B cell (primary cell): Measurements from ENCODE around the gene ADCY2. TPM values are rescaled to one million over a fixed set of nuclear protein-coding genes. Genes with fewer than 3 reads are reported as not detected.

Source experiments
- ATAC-seq: fragments of 200-7000 bp; cut with Tn5 transposase; one replicate; pipeline ENCODE4 v1.10.0; 2021; ENCODE audit warnings: low read depth, mild to moderate bottlenecking, moderate number of reproducible peaks, moderate library complexity
- CTCF ChIA-PET: fragments of 350-600 bp; sonication (Branson Sonifier 250); formaldehyde crosslinking; loops from one replicate; lab custom pipeline; 2021; ENCODE audit warnings: antibody characterized with exemption, inconsistent platforms; lab: Charles Lee
- POLR2A ChIA-PET: fragments of 350-600 bp; sonication (Branson Sonifier 250); formaldehyde crosslinking; loops from one replicate; lab custom pipeline; 2021; ENCODE audit warnings: antibody characterized with exemption; lab: Charles Lee
- DNase-seq: peaks from one replicate; pipeline ENCODE4 v3.0.0; 2013
- H2AFZ ChIP-seq: 2 replicates; pipeline ENCODE4 v1.6.1; 2012; ENCODE audit warnings: mild to moderate bottlenecking, low read depth, low read length; ENCODE audit not compliant: insufficient read depth, poor library complexity, severe bottlenecking
- H3K27ac ChIP-seq, 2 donors: 1 replicate in 1 of 2; 2 replicates in 1 of 2; pipeline ENCODE4 v1.5.1; 2012 to 2013; ENCODE audit warnings: low read length in 2 of 2, mild to moderate bottlenecking in 2 of 2, moderate library complexity in 1 of 2
- H3K27me3 ChIP-seq, 4 experiments: fragments of 200-600 bp in 1 of 4; sonication (generic) in 1 of 4; replicated peaks in 1 of 4; 1 replicate in 2 of 4; 2 replicates in 2 of 4; pipeline versions ENCODE4 v1.6.1 to v1.7.0; 2013 to 2016; ENCODE audit warnings: low read length in 3 of 4, mild to moderate bottlenecking in 2 of 4, mixed read lengths in 1 of 4, moderate library complexity in 1 of 4; ENCODE audit not compliant: insufficient read depth in 4 of 4, control insufficient read depth in 3 of 4; ENCODE audit errors: control extremely low read depth in 1 of 4
- H3K36me3 ChIP-seq, 2 experiments: replicated peaks in 1 of 2; 1 replicate in 1 of 2; 2 replicates in 1 of 2; pipeline versions ENCODE4 v1.6.1 to v1.7.1; 2013; ENCODE audit warnings: low read length in 1 of 2; ENCODE audit not compliant: insufficient read depth in 2 of 2, control insufficient read depth in 1 of 2; ENCODE audit errors: control extremely low read depth in 1 of 2, extremely low read depth in 1 of 2
- H3K4me1 ChIP-seq, 2 donors: fragments of 200-600 bp in 1 of 2; sonication (generic) in 1 of 2; 1 replicate in 1 of 2; 2 replicates in 1 of 2; pipeline versions ENCODE4 v1.5.1 to v1.6.1; 2013 to 2017; ENCODE audit warnings: low read length in 2 of 2; ENCODE audit not compliant: control insufficient read depth in 2 of 2, insufficient read depth in 2 of 2
- H3K4me2 ChIP-seq: replicated peaks from 2 replicates; pipeline ENCODE3; 2012; ENCODE audit warnings: mild to moderate bottlenecking, low read depth, low read length; ENCODE audit not compliant: poor library complexity, severe bottlenecking
- H3K4me3 ChIP-seq, 5 experiments: fragments of 200-600 bp in 1 of 5; sonication (generic) in 1 of 5; 1 replicate in 3 of 5; 2 replicates in 2 of 5; pipeline versions ENCODE4 v1.5.1 to v1.7.0; 2011 to 2016; ENCODE audit warnings: low read length in 4 of 5, mild to moderate bottlenecking in 4 of 5, low read depth in 2 of 5, control low read depth in 1 of 5, moderate library complexity in 1 of 5; ENCODE audit not compliant: insufficient read depth in 1 of 5; ENCODE audit errors: control extremely low read depth in 1 of 5, extremely low read depth in 1 of 5
- H3K79me2 ChIP-seq: fragments of 200-600 bp; sonication (generic); one replicate; pipeline ENCODE4 v1.6.0; 2016; ENCODE audit warnings: low read length; ENCODE audit not compliant: control insufficient read depth, insufficient read depth
- H3K9ac ChIP-seq: fragments of 200-600 bp; sonication (generic); 2 replicates; pipeline ENCODE4 v1.6.1; 2017; ENCODE audit warnings: mild to moderate bottlenecking, low read length, moderate library complexity
- H3K9me3 ChIP-seq, 3 donors: one replicate each; pipeline versions ENCODE4 v1.6.1 to v1.7.1; 2013; ENCODE audit warnings: low read length in 2 of 3; ENCODE audit not compliant: control insufficient read depth in 2 of 3, insufficient read depth in 1 of 3; ENCODE audit errors: control extremely low read depth in 1 of 3
- H4K20me1 ChIP-seq: 2 replicates; pipeline ENCODE4 v1.6.0; 2012; ENCODE audit warnings: mild to moderate bottlenecking, low read length; ENCODE audit not compliant: insufficient read depth, control insufficient read depth, poor library complexity, severe bottlenecking
- H3K27ac Mint-ChIP-seq: one replicate; pipeline ENCODE4 v1.8.0; 2021; ENCODE audit warnings: mixed read lengths
- H3K27me3 Mint-ChIP-seq: one replicate; pipeline ENCODE4 v1.8.0; 2021; ENCODE audit warnings: mixed read lengths
- H3K4me1 Mint-ChIP-seq: one replicate; pipeline ENCODE4 v1.8.0; 2021; ENCODE audit warnings: mixed read lengths
- H3K4me3 Mint-ChIP-seq: one replicate; pipeline ENCODE4 v1.8.0; 2021; ENCODE audit warnings: mixed read lengths
- H3K9me3 Mint-ChIP-seq: one replicate; pipeline ENCODE4 v1.8.0; 2022; ENCODE audit warnings: mixed read lengths; ENCODE audit not compliant: insufficient read depth
- EZH2 ChIP-seq: IDR thresholded peaks from 2 replicates; pipeline ENCODE4 v1.6.1; 2012; ENCODE audit warnings: borderline replicate concordance, low read depth, mild to moderate bottlenecking, moderate library complexity, low read length; ENCODE audit not compliant: insufficient read depth, poor library complexity, severe bottlenecking
- WGBS: methylation state at CpG from one replicate; pipeline ENCODE4 v1.1.5; 2013; ENCODE audit warnings: missing lambda C conversion rate; ENCODE audit not compliant: insufficient coverage; 5-methylcytosine and 5-hydroxymethylcytosine counted together
- intact Hi-C: fragments of 100-400 bp; cut with micrococcal nuclease; formaldehyde crosslinking; loops from one replicate; pipeline ENCODE4 v1.10.0; 2022
- polyA plus RNA-seq: library from polyadenylated mRNA; depleted of rRNA; stranded (reverse); fragments of >200 nt; gene quantifications from 2 replicates; pipeline ENCODE4 v1.2.3, GENCODE V29; 2012
- total RNA-seq, 2 donors: library from RNA; stranded (reverse); fragments of 120-200 nt in 1 of 2; gene quantifications; 1 replicate in 1 of 2; 2 replicates in 1 of 2; pipeline versions ENCODE4 v1.2.3 to v1.2.4, GENCODE V29; 2013 to 2022
- TF ChIP-seq, protein P1 (sequence below): fragments of 200-600 bp; IDR thresholded peaks from one replicate; pipeline ENCODE4 v1.8.0; 2022; ENCODE audit warnings: antibody characterized with exemption, mild to moderate bottlenecking

Gene ADCY2
- total and polyA plus RNA-seq, 2 donors (not counting 1 experiment from before 2014, with no cell fraction given): not detected

DNA sequence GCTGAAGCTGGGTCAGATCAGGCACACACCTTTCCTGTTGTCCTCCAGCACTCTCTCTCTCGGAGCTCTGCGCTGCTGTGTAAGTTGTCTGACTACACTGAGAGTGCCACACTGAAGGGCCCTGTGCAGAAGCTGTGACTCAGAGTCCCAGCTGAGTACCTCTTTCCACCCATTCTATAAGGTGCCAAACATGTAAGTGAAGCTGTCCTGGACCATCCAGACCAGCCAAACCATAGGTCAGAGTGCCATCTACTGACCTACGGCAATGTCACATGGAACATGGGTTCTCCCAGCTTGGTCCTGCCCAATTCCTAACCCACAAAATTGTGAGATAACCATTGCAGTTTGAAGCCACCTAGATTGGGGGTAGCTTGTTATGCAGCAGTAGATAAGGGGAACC lies 68.2 kb downstream of the ADCY2 start:
- H3K4me3 Mint-ChIP-seq: no peak overlapping the region
- no peaks in the 10 kb centered on the region for H3K9me3 Mint-ChIP-seq
- Histone ChIP-seq H3K27me3 (no peaks in the 10 kb centered on the region), H2AFZ (no peak overlapping the region), H3K9me3 (peaks cover 0 to 6% (median 0%) of the 10 kb centered on the region in 3 donors), H3K9ac (no peak overlapping the region), H4K20me1 (no peaks in the 10 kb centered on the region), H3K4me3 (no peak overlapping the region), H3K4me1 (no peaks in the 10 kb centered on the region), H3K79me2 (no peaks in the 10 kb centered on the region), H3K27ac (no peak overlapping the region), H3K36me3 (no peaks in the 10 kb centered on the region), H3K4me2 (no peak overlapping the region)
- ChIA-PET POLR2A (no interaction called here), CTCF (no interaction called here)
- intact Hi-C loops: no loop called here
- WGBS: 85% methylated on average over 2 of the region's 3 CpGs
- ATAC-seq: no peak
- DNase-seq: no peak
- no peaks in the 10 kb centered on the region for H3K4me1 Mint-ChIP-seq
- H3K27ac Mint-ChIP-seq: no peak overlapping the region
- H3K27me3 Mint-ChIP-seq: no peaks in the 10 kb centered on the region
- TF ChIP-seq, protein P1, sequence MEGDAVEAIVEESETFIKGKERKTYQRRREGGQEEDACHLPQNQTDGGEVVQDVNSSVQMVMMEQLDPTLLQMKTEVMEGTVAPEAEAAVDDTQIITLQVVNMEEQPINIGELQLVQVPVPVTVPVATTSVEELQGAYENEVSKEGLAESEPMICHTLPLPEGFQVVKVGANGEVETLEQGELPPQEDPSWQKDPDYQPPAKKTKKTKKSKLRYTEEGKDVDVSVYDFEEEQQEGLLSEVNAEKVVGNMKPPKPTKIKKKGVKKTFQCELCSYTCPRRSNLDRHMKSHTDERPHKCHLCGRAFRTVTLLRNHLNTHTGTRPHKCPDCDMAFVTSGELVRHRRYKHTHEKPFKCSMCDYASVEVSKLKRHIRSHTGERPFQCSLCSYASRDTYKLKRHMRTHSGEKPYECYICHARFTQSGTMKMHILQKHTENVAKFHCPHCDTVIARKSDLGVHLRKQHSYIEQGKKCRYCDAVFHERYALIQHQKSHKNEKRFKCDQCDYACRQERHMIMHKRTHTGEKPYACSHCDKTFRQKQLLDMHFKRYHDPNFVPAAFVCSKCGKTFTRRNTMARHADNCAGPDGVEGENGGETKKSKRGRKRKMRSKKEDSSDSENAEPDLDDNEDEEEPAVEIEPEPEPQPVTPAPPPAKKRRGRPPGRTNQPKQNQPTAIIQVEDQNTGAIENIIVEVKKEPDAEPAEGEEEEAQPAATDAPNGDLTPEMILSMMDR: no peak
- TF ChIP-seq EZH2: no peak

DNA sequence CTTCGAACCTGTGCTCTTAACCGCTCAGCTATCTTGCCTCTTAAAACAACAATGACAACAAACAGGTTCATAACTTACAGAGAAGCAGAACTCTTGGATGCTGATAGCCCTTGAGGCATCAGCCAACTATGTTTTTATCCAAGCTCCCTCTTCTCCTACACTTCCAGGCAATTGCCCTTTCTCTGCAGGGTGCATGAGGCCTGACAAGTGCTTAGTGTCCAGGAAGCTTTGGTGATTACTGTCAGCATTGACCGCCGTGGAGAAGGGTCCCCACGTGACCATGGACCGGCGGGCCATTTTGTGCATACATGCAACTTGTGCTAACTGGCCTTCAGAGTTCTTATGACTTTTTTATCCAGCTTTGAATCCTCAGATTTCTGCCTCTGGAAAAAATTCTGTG lies 71.2 kb downstream of the ADCY2 start:
- CTCF ChIA-PET: no interaction called here
- no peak overlapping the region for H3K4me3 Mint-ChIP-seq

More for the DNA sequence above, 71.2 kb downstream of the ADCY2 start:
- Histone ChIP-seq H3K36me3 (no peaks in the 10 kb centered on the region), H3K27ac (no peak overlapping the region), H3K4me2 (no peak overlapping the region), H3K79me2 (no peaks in the 10 kb centered on the region), H3K9ac (no peak overlapping the region), H3K9me3 (peaks cover 0 to 5% (median 0%) of the 10 kb centered on the region in 3 donors), H3K27me3 (no peaks in the 10 kb centered on the region), H3K4me1 (no peaks in the 10 kb centered on the region), H2AFZ (no peak overlapping the region), H3K4me3 (no peak overlapping the region), H4K20me1 (no peaks in the 10 kb centered on the region)
- POLR2A ChIA-PET: no interaction called here
- WGBS: 89% methylated on average over 7 of the region's 7 CpGs
- Mint-ChIP-seq H3K27me3 (no peaks in the 10 kb centered on the region), H3K4me1 (no peaks in the 10 kb centered on the region), H3K27ac (no peak overlapping the region), H3K9me3 (no peaks in the 10 kb centered on the region)
- TF ChIP-seq, protein P1: no peak
- no peak for DNase-seq
- intact Hi-C loops: no loop called here
- ATAC-seq: no peak
